RPMI8226 (cell line): ENCODE data around the gene DGKB.

ENCODE experiments used
- DNase-seq: peaks from one replicate; pipeline ENCODE4 v3.0.0-alpha.2; 2015

DGKB gene

GRCh38 chr7:14818871-14819270 is 83.7 kb downstream of the DGKB start:
- DNase-seq, result no peak

GRCh38 chr7:14817829-14818614 is 84.5 kb downstream of the DGKB start:
- DNase-seq, result no peak

GRCh38 chr7:14807507-14807906 is 95.0 kb downstream of the DGKB start:
- no peak for DNase-seq

GRCh38 chr7:14806891-14807290 is 95.7 kb downstream of the DGKB start:
- DNase-seq, result no peak

- DNase-seq, result no peak
Observed at GRCh38 chr7:14805105-14805719, 97.3 kb downstream of the DGKB start.

- no peak for DNase-seq
Observed at GRCh38 chr7:14800664-14801063, 101.9 kb downstream of the DGKB start.

- DNase-seq, result no peak
Observed at GRCh38 chr7:14793151-14793550, 109.4 kb downstream of the DGKB start.

GRCh38 chr7:14787551-14787950 is 115.0 kb downstream of the DGKB start:
- peak; percentile 15 for DNase-seq

GRCh38 chr7:14786314-14786895 is 116.1 kb downstream of the DGKB start:
- no peak for DNase-seq

- no peak for DNase-seq
Observed at GRCh38 chr7:14777806-14778205, 124.7 kb downstream of the DGKB start.

- DNase-seq, result no peak
Observed at GRCh38 chr7:14776266-14776665, 126.3 kb downstream of the DGKB start.

- DNase-seq, result no peak
Observed at GRCh38 chr7:14773729-14774271, 128.8 kb downstream of the DGKB start.

- DNase-seq, result no peak
Observed at GRCh38 chr7:14770614-14771013, 131.9 kb downstream of the DGKB start.

- no peak for DNase-seq
Observed at GRCh38 chr7:14769261-14769660, 133.3 kb downstream of the DGKB start.

GRCh38 chr7:14767716-14768425 is 134.7 kb downstream of the DGKB start:
- DNase-seq, result no peak

- no peak for DNase-seq
Observed at GRCh38 chr7:14766747-14767146, 135.8 kb downstream of the DGKB start.

- DNase-seq, result no peak
Observed at GRCh38 chr7:14765731-14766130, 136.8 kb downstream of the DGKB start.

- no peak for DNase-seq
Observed at GRCh38 chr7:14762561-14762960, 140.0 kb downstream of the DGKB start.

GRCh38 chr7:14761510-14762296 is 140.8 kb downstream of the DGKB start:
- DNase-seq, result peak; percentile 27

GRCh38 chr7:14760730-14761478 is 141.6 kb downstream of the DGKB start:
- DNase-seq, result no peak

- DNase-seq, result no peak
Observed at GRCh38 chr7:14759785-14760184, 142.8 kb downstream of the DGKB start.

GRCh38 chr7:14754631-14755030 is 147.9 kb downstream of the DGKB start:
- no peak for DNase-seq
